GM12878 (cell line): ENCODE data around the gene NCKAP5L.
"Not testable (repeated sequence)": the region's sequence is repeated elsewhere in the genome, so short reads cannot be mapped to it uniquely, and the experiment has no call there.

ENCODE experiments used
- CHD1 ChIP-seq: IDR thresholded peaks from 2 replicates; pipeline ENCODE4 v1.6.1; 2012; ENCODE audit warnings: low read depth, low read length, improper control_type of control experiment
- CHD4 ChIP-seq: fragments of 200-600 bp; sonication (generic); IDR thresholded peaks from 2 replicates; pipeline ENCODE4 v1.6.1; 2016; ENCODE audit warnings: mild to moderate bottlenecking
- POU2F2 ChIP-seq: IDR thresholded peaks from 3 replicates; pipeline ENCODE4 v1.6.1; 2011; ENCODE audit warnings: low read depth, mild to moderate bottlenecking, low read length, borderline replicate concordance
- RFX5 ChIP-seq: IDR thresholded peaks from 2 replicates; pipeline ENCODE4 v1.6.1; 2011; ENCODE audit warnings: low read depth, low read length, improper control_type of control experiment
- TF ChIP-seq, protein P1 (sequence below): fragments of 450-650 bp; IDR thresholded peaks from 2 replicates; pipeline ENCODE4 v1.6.1; 2017; ENCODE audit warnings: mild to moderate bottlenecking

GRCh38 chr12:49855890-49856289 lies 27.7 kb upstream of the NCKAP5L start:
- not testable (repeated sequence) for TF ChIP-seq POU2F2, RFX5, CHD1, CHD4
- TF ChIP-seq, protein P1, sequence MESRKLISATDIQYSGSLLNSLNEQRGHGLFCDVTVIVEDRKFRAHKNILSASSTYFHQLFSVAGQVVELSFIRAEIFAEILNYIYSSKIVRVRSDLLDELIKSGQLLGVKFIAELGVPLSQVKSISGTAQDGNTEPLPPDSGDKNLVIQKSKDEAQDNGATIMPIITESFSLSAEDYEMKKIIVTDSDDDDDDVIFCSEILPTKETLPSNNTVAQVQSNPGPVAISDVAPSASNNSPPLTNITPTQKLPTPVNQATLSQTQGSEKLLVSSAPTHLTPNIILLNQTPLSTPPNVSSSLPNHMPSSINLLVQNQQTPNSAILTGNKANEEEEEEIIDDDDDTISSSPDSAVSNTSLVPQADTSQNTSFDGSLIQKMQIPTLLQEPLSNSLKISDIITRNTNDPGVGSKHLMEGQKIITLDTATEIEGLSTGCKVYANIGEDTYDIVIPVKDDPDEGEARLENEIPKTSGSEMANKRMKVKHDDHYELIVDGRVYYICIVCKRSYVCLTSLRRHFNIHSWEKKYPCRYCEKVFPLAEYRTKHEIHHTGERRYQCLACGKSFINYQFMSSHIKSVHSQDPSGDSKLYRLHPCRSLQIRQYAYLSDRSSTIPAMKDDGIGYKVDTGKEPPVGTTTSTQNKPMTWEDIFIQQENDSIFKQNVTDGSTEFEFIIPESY = not testable (repeated sequence)
